Right lobe of liver (tissue), 6 donors: ENCODE measurements around the gene PPP1R2. TPM values are rescaled to one million over a fixed set of nuclear protein-coding genes. Genes with fewer than 3 reads are reported as not detected.

Experiments used
- ATAC-seq, 4 donors: fragments of 200-7000 bp; cut with Tn5 transposase; one replicate each; pipeline ENCODE4 v1.9.1; 2020; ENCODE audit warnings: mild to moderate bottlenecking in 4 of 4, moderate library complexity in 4 of 4
- DNase-seq, 3 donors: peaks; one replicate each; pipeline ENCODE4 v3.0.0-alpha.2; 2020
- H3K27ac ChIP-seq, 3 donors: fragments of 200-600 bp; one replicate each; pipeline ENCODE4 v1.8.0; 2022
- H3K27me3 ChIP-seq, 2 donors: fragments of 200-600 bp; one replicate each; pipeline ENCODE4 v1.8.0; 2022
- H3K36me3 ChIP-seq, 4 donors: fragments of 200-600 bp; sonication (generic) in 1 of 4; one replicate each; pipeline versions ENCODE4 v1.5.1 to v1.8.0; 2017 to 2022; ENCODE audit warnings: control low read depth in 1 of 4
- H3K4me1 ChIP-seq, 4 donors: fragments of 200-600 bp; sonication (generic) in 1 of 4; one replicate each; pipeline versions ENCODE4 v1.5.1 to v1.8.0; 2017 to 2022; ENCODE audit warnings: control low read depth in 1 of 4
- H3K4me3 ChIP-seq, 3 donors: fragments of 200-600 bp; one replicate each; pipeline ENCODE4 v1.8.0; 2022
- H3K9me3 ChIP-seq, 4 donors: fragments of 200-600 bp; sonication (generic) in 1 of 4; one replicate each; pipeline versions ENCODE4 v1.5.1 to v1.8.0; 2017 to 2022; ENCODE audit warnings: control low read depth in 1 of 4
- POLR2A ChIP-seq: fragments of 450-650 bp; IDR thresholded peaks from one replicate; pipeline ENCODE4 v1.6.1; 2017; ENCODE audit warnings: antibody characterized with exemption, mild to moderate bottlenecking
- WGBS: methylation state at CpG from one replicate; pipeline ENCODE4 v1.1.6; 2018; ENCODE audit warnings: low coverage, low lambda C conversion rate; ENCODE audit not compliant: insufficient coverage; ENCODE audit errors: missing lambda C conversion rate; 5-methylcytosine and 5-hydroxymethylcytosine counted together
- intact Hi-C, 2 donors: fragments of 100-400 bp; cut with DNase I; formaldehyde crosslinking; loops; one replicate each; pipeline versions ENCODE4 v1.11.2 to v1.14.1; 2022
- total RNA-seq, 6 experiments: library from RNA; depleted of rRNA in 2 of 6; stranded (reverse); fragments of >200 nt in 2 of 6; fragmentation: NEBNext Ultra II Directional in 3 of 6; extraction: Animal tissue kit (Norgen Biotek cat#: 25700) in 3 of 6; gene quantifications; one replicate each; pipeline versions ENCODE4 v1.1.0 to v1.2.4, GENCODE V29; 2016 to 2023
- TF ChIP-seq, protein P1 (sequence below), 4 donors: fragments of 200-600 bp in 3 of 4; fragments of 450-650 bp in 1 of 4; IDR thresholded peaks; one replicate each; pipeline versions ENCODE4 v1.5.1 to v1.8.0; 2016 to 2022; ENCODE audit warnings: antibody characterized with exemption in 4 of 4, mild to moderate bottlenecking in 2 of 4
- donor health status: DM: no; HTN: yes; CAD: no.
- donor health status: DM: no; HTN: no; CAD: no.
- donor health status: DM: no; HTN: no; CAD: no.
- donor health status: DM: no; HTN: yes; CAD: no.
- donor health status: DM: no; HTN: yes; CAD: no.

PPP1R2 gene
- total RNA-seq, 6 experiments from 2014 or later = 10.3 to 25.4 (median 14.9) TPM

- no peaks in the 10 kb centered on the region for H3K36me3 ChIP-seq
- no peaks in the 10 kb centered on the region for H3K9me3 ChIP-seq
- DNase-seq = no peak
- no peak overlapping the region for H3K4me3 ChIP-seq
- TF ChIP-seq, protein P1, sequence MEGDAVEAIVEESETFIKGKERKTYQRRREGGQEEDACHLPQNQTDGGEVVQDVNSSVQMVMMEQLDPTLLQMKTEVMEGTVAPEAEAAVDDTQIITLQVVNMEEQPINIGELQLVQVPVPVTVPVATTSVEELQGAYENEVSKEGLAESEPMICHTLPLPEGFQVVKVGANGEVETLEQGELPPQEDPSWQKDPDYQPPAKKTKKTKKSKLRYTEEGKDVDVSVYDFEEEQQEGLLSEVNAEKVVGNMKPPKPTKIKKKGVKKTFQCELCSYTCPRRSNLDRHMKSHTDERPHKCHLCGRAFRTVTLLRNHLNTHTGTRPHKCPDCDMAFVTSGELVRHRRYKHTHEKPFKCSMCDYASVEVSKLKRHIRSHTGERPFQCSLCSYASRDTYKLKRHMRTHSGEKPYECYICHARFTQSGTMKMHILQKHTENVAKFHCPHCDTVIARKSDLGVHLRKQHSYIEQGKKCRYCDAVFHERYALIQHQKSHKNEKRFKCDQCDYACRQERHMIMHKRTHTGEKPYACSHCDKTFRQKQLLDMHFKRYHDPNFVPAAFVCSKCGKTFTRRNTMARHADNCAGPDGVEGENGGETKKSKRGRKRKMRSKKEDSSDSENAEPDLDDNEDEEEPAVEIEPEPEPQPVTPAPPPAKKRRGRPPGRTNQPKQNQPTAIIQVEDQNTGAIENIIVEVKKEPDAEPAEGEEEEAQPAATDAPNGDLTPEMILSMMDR (IDR thresholded peaks at IDR 0.05) = peak in 1 of 4 donors; percentile 16
- no peak for TF ChIP-seq POLR2A
- peak in 2 of 4 donors; percentile 17 to 24 for ATAC-seq
- no peak overlapping the region for H3K27ac ChIP-seq
- H3K27me3 ChIP-seq = no peaks in the 10 kb centered on the region
- WGBS = 47% methylated on average over 2 of the region's 3 CpGs
- intact Hi-C loops = no loop called here
- no peaks in the 10 kb centered on the region for H3K4me1 ChIP-seq
Measured at GRCh38 chr3:195558602-195559001, 15.5 kb upstream of the PPP1R2 start.

DNA sequence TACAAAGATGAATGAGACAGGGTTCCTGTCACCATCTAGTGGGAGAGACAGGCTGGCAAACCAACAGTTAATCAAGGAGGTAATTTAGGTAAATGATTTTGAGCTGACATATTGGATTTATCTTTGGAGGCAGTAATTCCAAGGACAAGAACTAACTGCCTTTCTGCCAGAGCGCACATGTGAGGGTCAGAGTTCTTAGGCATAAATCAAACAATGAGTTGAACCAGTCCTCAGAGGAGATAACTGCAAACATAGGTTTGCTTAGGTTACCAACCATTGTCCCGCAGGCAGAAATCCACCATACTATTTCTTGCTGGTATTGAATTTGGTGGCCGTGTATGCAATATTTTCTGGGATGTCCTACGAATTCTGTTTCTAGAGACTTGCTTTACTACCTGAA, 14.2 kb upstream of the PPP1R2 start:
- DNase-seq (no peak), ATAC-seq (no peak)
- TF ChIP-seq, protein P1 (IDR thresholded peaks at IDR 0.05) = no peak
- no peak for TF ChIP-seq POLR2A
- Histone ChIP-seq H3K36me3 (no peaks in the 10 kb centered on the region), H3K9me3 (no peaks in the 10 kb centered on the region), H3K27ac (no peak overlapping the region), H3K27me3 (no peaks in the 10 kb centered on the region), H3K4me1 (no peaks in the 10 kb centered on the region), H3K4me3 (no peak overlapping the region)
- WGBS = 25% methylated on average over 3 of the region's 4 CpGs
- intact Hi-C loops = no loop called here

DNA sequence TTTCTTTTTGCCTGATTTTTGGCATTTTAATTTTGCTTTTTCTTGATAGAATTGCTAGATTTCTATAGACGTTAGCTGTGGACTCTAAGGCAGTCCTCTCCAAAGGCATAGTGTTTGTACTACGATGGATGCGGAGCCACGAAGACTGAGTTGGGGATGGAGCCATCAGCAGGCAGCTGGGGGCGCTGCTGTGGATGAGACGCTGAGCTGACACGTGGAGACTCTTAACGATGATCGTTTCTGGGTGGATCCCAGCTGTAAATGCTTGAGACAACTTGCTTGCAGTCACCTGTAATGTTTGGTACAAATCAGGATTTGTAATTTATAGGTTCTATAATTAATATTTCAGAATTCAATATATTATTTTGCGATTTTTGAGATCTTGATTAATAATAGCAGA, 13.3 kb upstream of the PPP1R2 start:
- no peak for DNase-seq
- no peak for TF ChIP-seq POLR2A
- TF ChIP-seq, protein P1 (IDR thresholded peaks at IDR 0.05) = no peak
- no peaks in the 10 kb centered on the region for H3K9me3 ChIP-seq
- ATAC-seq = no peak
- WGBS = 42% methylated on average over 10 of the region's 10 CpGs
- intact Hi-C loops = no loop called here
- no peak overlapping the region for H3K27ac ChIP-seq
- no peaks in the 10 kb centered on the region for H3K4me1 ChIP-seq
- no peak overlapping the region for H3K4me3 ChIP-seq
- no peaks in the 10 kb centered on the region for H3K27me3 ChIP-seq
- H3K36me3 ChIP-seq = no peaks in the 10 kb centered on the region

- H3K9me3 ChIP-seq = no peaks in the 10 kb centered on the region
- no peak for DNase-seq
- no peak overlapping the region for H3K27ac ChIP-seq
- no peak for TF ChIP-seq POLR2A
- TF ChIP-seq, protein P1 (IDR thresholded peaks at IDR 0.05) = no peak
- WGBS = 74% methylated on average over 8 of the region's 8 CpGs
- intact Hi-C loops = no loop called here
- H3K4me3 ChIP-seq = no peak overlapping the region
- ATAC-seq = no peak
- no peaks in the 10 kb centered on the region for H3K36me3 ChIP-seq
- no peaks in the 10 kb centered on the region for H3K4me1 ChIP-seq
- no peaks in the 10 kb centered on the region for H3K27me3 ChIP-seq
Measured at GRCh38 chr3:195555110-195555509, 12.0 kb upstream of the PPP1R2 start.

DNA sequence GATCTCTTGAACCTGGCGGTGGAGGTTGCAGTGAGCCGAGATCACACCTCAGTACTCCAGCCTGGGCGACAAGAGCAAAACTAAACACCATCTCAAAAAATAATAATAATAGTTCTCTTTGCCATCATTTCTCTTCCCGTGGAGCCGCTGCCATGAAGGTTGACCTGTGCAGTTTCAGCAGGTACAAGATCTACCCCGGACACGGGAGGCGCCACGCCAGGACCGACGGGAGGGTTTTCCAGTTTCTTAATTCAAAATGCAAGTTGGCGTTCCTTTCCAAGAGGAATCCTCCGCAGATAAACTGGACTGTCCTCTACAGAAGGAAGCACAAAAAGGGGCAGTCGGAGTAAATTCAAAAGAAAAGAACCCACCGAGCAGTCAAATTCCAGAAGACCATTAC, 11.3 kb upstream of the PPP1R2 start:
- H3K27ac ChIP-seq = no peak overlapping the region
- no peak overlapping the region for H3K4me3 ChIP-seq
- H3K27me3 ChIP-seq = no peaks in the 10 kb centered on the region
- H3K9me3 ChIP-seq = no peaks in the 10 kb centered on the region
- intact Hi-C loops = no loop called here
- no peaks in the 10 kb centered on the region for H3K36me3 ChIP-seq
- WGBS = 94% methylated on average over 15 of the region's 15 CpGs
- no peaks in the 10 kb centered on the region for H3K4me1 ChIP-seq
- TF ChIP-seq POLR2A = no peak
- TF ChIP-seq, protein P1 (IDR thresholded peaks at IDR 0.05) = no peak
- ATAC-seq (no peak), DNase-seq (no peak)
